Karpas-422 (cell line): ENCODE results near the gene ABO. TPM values are rescaled to one million over a fixed set of nuclear protein-coding genes. Genes with fewer than 3 reads are reported as not detected.
"Not testable (repeated sequence)": the region's sequence is repeated elsewhere in the genome, so short reads cannot be mapped to it uniquely, and the experiment has no call there.

ENCODE experiments used
- DNase-seq: peaks from one replicate; pipeline ENCODE4 v3.0.0-alpha.2; 2015
- H2AFZ ChIP-seq: fragments of 200-600 bp; sonication (generic); 2 replicates; pipeline ENCODE4 v1.6.1; 2014; ENCODE audit warnings: antibody characterized with exemption, low read length, mixed read lengths
- H3K27ac ChIP-seq: fragments of 200-600 bp; sonication (generic); 2 replicates; pipeline ENCODE4 v1.5.1; 2014; ENCODE audit warnings: mild to moderate bottlenecking, low read length, moderate library complexity
- H3K27me3 ChIP-seq: fragments of 200-600 bp; sonication (generic); 2 replicates; pipeline ENCODE4 v1.6.1; 2014; ENCODE audit warnings: low read length, mixed read lengths
- H3K36me3 ChIP-seq: fragments of 200-600 bp; sonication (generic); 2 replicates; pipeline ENCODE4 v1.6.1; 2014; ENCODE audit warnings: low read length, mixed read lengths; ENCODE audit not compliant: insufficient read depth
- H3K4me1 ChIP-seq: fragments of 200-600 bp; sonication (generic); 2 replicates; pipeline ENCODE4 v1.6.1; 2014; ENCODE audit warnings: mild to moderate bottlenecking, low read length, mixed read lengths
- H3K4me2 ChIP-seq: fragments of 200-600 bp; sonication (generic); 2 replicates; pipeline ENCODE4 v1.6.1; 2014; ENCODE audit warnings: low read length, low read depth, mild to moderate bottlenecking; ENCODE audit not compliant: poor library complexity, severe bottlenecking
- H3K4me3 ChIP-seq: fragments of 200-600 bp; sonication (generic); 2 replicates; pipeline ENCODE4 v1.5.1; 2014; ENCODE audit warnings: mild to moderate bottlenecking, antibody characterized with exemption, low read length, mixed read lengths
- H3K79me2 ChIP-seq: fragments of 200-600 bp; sonication (generic); 2 replicates; pipeline ENCODE4 v1.6.1; 2014; ENCODE audit warnings: mild to moderate bottlenecking, low read length, mixed read lengths
- H3K9ac ChIP-seq: fragments of 200-600 bp; sonication (generic); 2 replicates; pipeline ENCODE4 v1.6.0; 2014; ENCODE audit warnings: low read length
- H3K9me2 ChIP-seq: fragments of 200-600 bp; sonication (generic), shearing (Covaris generic); replicated peaks from 2 replicates; pipeline ENCODE4 v1.6.0; 2014; ENCODE audit warnings: mild to moderate bottlenecking, low read length, moderate library complexity; ENCODE audit not compliant: insufficient read depth
- H3K9me3 ChIP-seq: fragments of 300-700, 200-600 bp; sonication (generic); 2 replicates; pipeline ENCODE4 v1.6.1; 2014; ENCODE audit warnings: low read length, mixed read lengths
- H4K20me1 ChIP-seq: fragments of 200-600 bp; sonication (generic); 2 replicates; pipeline ENCODE4 v1.6.1; 2014; ENCODE audit warnings: mild to moderate bottlenecking, antibody characterized with exemption, low read length, low read depth; ENCODE audit not compliant: insufficient read depth
- total RNA-seq: library from RNA; depleted of rRNA; stranded (reverse); fragments of >200 nt; shearing (Covaris generic); gene quantifications from 2 replicates; pipeline ENCODE4 v1.2.3, GENCODE V29; 2014; ENCODE audit warnings: low replicate concordance; rRNA removed

Gene ABO
- total RNA-seq: not detected in 2 replicates

- no peak for DNase-seq
- Histone ChIP-seq H3K4me1 (peaks cover 10% of the 10 kb centered on the region), H3K27me3 (no peaks in the 10 kb centered on the region), H2AFZ (no peak within 1 kb of the TSS), H3K4me2 (no peak within 1 kb of the TSS), H3K4me3 (no peak within 1 kb of the TSS), H3K27ac (no peak within 1 kb of the TSS), H3K9me2 (no peaks in the 10 kb centered on the region), H3K36me3 (no peaks in the 10 kb centered on the region), H3K9me3 (no peaks in the 10 kb centered on the region), H4K20me1 (no peaks in the 10 kb centered on the region), H3K79me2 (no peaks in the 10 kb centered on the region), H3K9ac (no peak within 1 kb of the TSS)
Observed at GRCh38 chr9:133275105-133276000, at the start of gene ABO. TSS of gene ABO (minus strand) at chr9:133275201.

GRCh38 chr9:133323991-133324703, 49.1 kb upstream of the ABO start:
- H3K27ac ChIP-seq: no peak overlapping the region
- no peaks in the 10 kb centered on the region for H3K36me3 ChIP-seq
- H2AFZ ChIP-seq: no peak overlapping the region
- no peaks in the 10 kb centered on the region for H3K4me1 ChIP-seq
- H4K20me1 ChIP-seq: 0 out of 2 replicates have a peak, but pooled peaks cover 4% of the 10 kb centered on the region
- no peaks in the 10 kb centered on the region for H3K9me2 ChIP-seq
- no peak overlapping the region for H3K9ac ChIP-seq
- H3K27me3 ChIP-seq: no peaks in the 10 kb centered on the region
- H3K79me2 ChIP-seq: no peaks in the 10 kb centered on the region
- H3K4me2 ChIP-seq: no peak overlapping the region
- no peak for DNase-seq
- no peaks in the 10 kb centered on the region for H3K9me3 ChIP-seq
- no peak overlapping the region for H3K4me3 ChIP-seq

GRCh38 chr9:133323211-133323610, 48.2 kb upstream of the ABO start:
- no peak overlapping the region for H3K4me2 ChIP-seq
- H3K4me3 ChIP-seq: no peak overlapping the region
- H3K9me2 ChIP-seq: no peaks in the 10 kb centered on the region
- no peak overlapping the region for H3K27ac ChIP-seq
- H3K4me1 ChIP-seq: no peaks in the 10 kb centered on the region
- H3K9me3 ChIP-seq: no peaks in the 10 kb centered on the region
- H3K79me2 ChIP-seq: no peaks in the 10 kb centered on the region
- no peaks in the 10 kb centered on the region for H3K27me3 ChIP-seq
- H4K20me1 ChIP-seq: no peaks in the 10 kb centered on the region
- no peaks in the 10 kb centered on the region for H3K36me3 ChIP-seq
- H2AFZ ChIP-seq: no peak overlapping the region
- H3K9ac ChIP-seq: no peak overlapping the region
- DNase-seq: no peak

- Histone ChIP-seq H3K27me3 (no peaks in the 10 kb centered on the region), H3K79me2 (no peaks in the 10 kb centered on the region), H3K4me3 (no peak overlapping the region), H3K4me1 (no peaks in the 10 kb centered on the region), H4K20me1 (no peaks in the 10 kb centered on the region), H3K27ac (no peak overlapping the region), H3K4me2 (no peak overlapping the region), H3K36me3 (no peaks in the 10 kb centered on the region), H3K9me3 (no peaks in the 10 kb centered on the region), H3K9ac (no peak overlapping the region), H3K9me2 (no peaks in the 10 kb centered on the region), H2AFZ (no peak overlapping the region)
- no peak for DNase-seq
Observed at GRCh38 chr9:133322701-133323100, 47.7 kb upstream of the ABO start.

- no peak overlapping the region for H3K4me2 ChIP-seq
- H3K79me2 ChIP-seq: no peaks in the 10 kb centered on the region
- H3K27ac ChIP-seq: no peak overlapping the region
- no peaks in the 10 kb centered on the region for H4K20me1 ChIP-seq
- no peak overlapping the region for H3K9ac ChIP-seq
- DNase-seq: no peak
- no peak overlapping the region for H2AFZ ChIP-seq
- no peaks in the 10 kb centered on the region for H3K27me3 ChIP-seq
- no peaks in the 10 kb centered on the region for H3K9me3 ChIP-seq
- H3K4me1 ChIP-seq: no peaks in the 10 kb centered on the region
- H3K4me3 ChIP-seq: no peak overlapping the region
- no peaks in the 10 kb centered on the region for H3K9me2 ChIP-seq
- no peaks in the 10 kb centered on the region for H3K36me3 ChIP-seq
Observed at GRCh38 chr9:133321411-133321935, 46.5 kb upstream of the ABO start.

GRCh38 chr9:133320421-133320881, 45.5 kb upstream of the ABO start:
- Histone ChIP-seq H3K4me3 (no peak overlapping the region), H3K27ac (no peak overlapping the region), H4K20me1 (no peaks in the 10 kb centered on the region), H3K9me3 (no peaks in the 10 kb centered on the region), H3K4me2 (no peak overlapping the region), H3K4me1 (no peaks in the 10 kb centered on the region), H3K27me3 (no peaks in the 10 kb centered on the region), H3K9me2 (no peaks in the 10 kb centered on the region), H3K36me3 (no peaks in the 10 kb centered on the region), H2AFZ (no peak overlapping the region), H3K9ac (no peak overlapping the region), H3K79me2 (no peaks in the 10 kb centered on the region)
- DNase-seq: no peak

GRCh38 chr9:133317551-133317950, 42.5 kb upstream of the ABO start:
- not testable (repeated sequence) for H4K20me1 ChIP-seq, H3K36me3 ChIP-seq, DNase-seq, H3K9ac ChIP-seq, H3K9me3 ChIP-seq, H3K27ac ChIP-seq, H3K9me2 ChIP-seq, H2AFZ ChIP-seq, H3K4me2 ChIP-seq, H3K4me1 ChIP-seq, H3K4me3 ChIP-seq, H3K79me2 ChIP-seq, H3K27me3 ChIP-seq

- H3K27me3 ChIP-seq: no peaks in the 10 kb centered on the region
- H3K4me3 ChIP-seq: no peak overlapping the region
- no peak overlapping the region for H3K9ac ChIP-seq
- no peaks in the 10 kb centered on the region for H3K9me3 ChIP-seq
- no peaks in the 10 kb centered on the region for H3K9me2 ChIP-seq
- H4K20me1 ChIP-seq: no peaks in the 10 kb centered on the region
- H3K4me2 ChIP-seq: no peak overlapping the region
- no peaks in the 10 kb centered on the region for H3K36me3 ChIP-seq
- DNase-seq: no peak
- no peak overlapping the region for H2AFZ ChIP-seq
- H3K27ac ChIP-seq: no peak overlapping the region
- H3K4me1 ChIP-seq: no peaks in the 10 kb centered on the region
- no peaks in the 10 kb centered on the region for H3K79me2 ChIP-seq
Observed at GRCh38 chr9:133315997-133316396, 41.0 kb upstream of the ABO start.
